Measurements from ENCODE around the gene ICE2. TPM values are rescaled to one million over a fixed set of nuclear protein-coding genes. Genes with fewer than 3 reads are reported as not detected.

Gene ICE2
- polyA plus RNA-seq, 1 of the 3 experiments (the other 2 are of a cell fraction): 19.0 TPM

DNA sequence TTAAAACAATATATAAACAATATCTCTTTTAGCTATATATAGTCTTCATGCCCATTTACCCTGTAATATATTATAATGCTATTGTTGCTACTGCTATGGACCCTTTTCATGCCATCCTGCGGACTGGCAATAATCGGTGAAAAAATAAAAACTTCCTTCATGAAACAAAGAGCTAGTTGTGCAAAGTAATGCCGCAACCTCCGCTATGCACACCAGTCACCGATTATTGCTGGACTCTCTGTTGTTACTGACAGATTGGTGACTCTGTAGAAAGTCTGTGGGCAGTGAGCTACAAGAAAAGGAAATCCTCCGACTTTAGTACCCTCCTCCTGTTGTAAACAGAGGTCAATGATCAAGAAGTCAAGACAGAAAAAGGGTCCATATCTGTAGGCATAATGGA is 17.9 kb upstream of the ICE2 start (continued):
- TF ChIP-seq, protein P1, sequence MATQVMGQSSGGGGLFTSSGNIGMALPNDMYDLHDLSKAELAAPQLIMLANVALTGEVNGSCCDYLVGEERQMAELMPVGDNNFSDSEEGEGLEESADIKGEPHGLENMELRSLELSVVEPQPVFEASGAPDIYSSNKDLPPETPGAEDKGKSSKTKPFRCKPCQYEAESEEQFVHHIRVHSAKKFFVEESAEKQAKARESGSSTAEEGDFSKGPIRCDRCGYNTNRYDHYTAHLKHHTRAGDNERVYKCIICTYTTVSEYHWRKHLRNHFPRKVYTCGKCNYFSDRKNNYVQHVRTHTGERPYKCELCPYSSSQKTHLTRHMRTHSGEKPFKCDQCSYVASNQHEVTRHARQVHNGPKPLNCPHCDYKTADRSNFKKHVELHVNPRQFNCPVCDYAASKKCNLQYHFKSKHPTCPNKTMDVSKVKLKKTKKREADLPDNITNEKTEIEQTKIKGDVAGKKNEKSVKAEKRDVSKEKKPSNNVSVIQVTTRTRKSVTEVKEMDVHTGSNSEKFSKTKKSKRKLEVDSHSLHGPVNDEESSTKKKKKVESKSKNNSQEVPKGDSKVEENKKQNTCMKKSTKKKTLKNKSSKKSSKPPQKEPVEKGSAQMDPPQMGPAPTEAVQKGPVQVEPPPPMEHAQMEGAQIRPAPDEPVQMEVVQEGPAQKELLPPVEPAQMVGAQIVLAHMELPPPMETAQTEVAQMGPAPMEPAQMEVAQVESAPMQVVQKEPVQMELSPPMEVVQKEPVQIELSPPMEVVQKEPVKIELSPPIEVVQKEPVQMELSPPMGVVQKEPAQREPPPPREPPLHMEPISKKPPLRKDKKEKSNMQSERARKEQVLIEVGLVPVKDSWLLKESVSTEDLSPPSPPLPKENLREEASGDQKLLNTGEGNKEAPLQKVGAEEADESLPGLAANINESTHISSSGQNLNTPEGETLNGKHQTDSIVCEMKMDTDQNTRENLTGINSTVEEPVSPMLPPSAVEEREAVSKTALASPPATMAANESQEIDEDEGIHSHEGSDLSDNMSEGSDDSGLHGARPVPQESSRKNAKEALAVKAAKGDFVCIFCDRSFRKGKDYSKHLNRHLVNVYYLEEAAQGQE (IDR thresholded peaks at IDR 0.05; ENCODE audit: low read depth, low read length): no peak
- no peak for TF ChIP-seq MEF2A (IDR thresholded peaks at IDR 0.05; ENCODE audit: borderline replicate concordance, low read depth)
- TF ChIP-seq, protein P2, sequence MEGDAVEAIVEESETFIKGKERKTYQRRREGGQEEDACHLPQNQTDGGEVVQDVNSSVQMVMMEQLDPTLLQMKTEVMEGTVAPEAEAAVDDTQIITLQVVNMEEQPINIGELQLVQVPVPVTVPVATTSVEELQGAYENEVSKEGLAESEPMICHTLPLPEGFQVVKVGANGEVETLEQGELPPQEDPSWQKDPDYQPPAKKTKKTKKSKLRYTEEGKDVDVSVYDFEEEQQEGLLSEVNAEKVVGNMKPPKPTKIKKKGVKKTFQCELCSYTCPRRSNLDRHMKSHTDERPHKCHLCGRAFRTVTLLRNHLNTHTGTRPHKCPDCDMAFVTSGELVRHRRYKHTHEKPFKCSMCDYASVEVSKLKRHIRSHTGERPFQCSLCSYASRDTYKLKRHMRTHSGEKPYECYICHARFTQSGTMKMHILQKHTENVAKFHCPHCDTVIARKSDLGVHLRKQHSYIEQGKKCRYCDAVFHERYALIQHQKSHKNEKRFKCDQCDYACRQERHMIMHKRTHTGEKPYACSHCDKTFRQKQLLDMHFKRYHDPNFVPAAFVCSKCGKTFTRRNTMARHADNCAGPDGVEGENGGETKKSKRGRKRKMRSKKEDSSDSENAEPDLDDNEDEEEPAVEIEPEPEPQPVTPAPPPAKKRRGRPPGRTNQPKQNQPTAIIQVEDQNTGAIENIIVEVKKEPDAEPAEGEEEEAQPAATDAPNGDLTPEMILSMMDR (IDR thresholded peaks at IDR 0.05): no peak

DNA sequence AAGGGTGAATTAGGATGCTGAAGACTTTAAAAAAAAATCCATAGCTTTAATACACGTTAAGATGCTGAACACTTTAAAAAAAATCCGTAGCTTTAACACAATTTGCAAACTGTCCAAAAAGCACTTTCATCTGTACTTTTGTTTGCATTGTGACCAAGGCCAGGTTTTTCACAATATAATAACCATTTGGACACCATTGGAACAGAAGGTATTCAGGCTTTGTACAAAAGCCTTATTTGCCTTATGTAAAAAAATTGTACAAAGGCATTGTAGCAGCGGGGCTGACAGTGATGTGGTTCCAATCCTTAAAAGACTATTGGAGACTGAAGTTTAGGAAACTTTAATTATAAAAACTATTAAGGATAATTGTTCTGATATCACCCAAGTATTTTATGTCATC is 15.2 kb upstream of the ICE2 start:
- no peak for DNase-seq
- H3K4me2 ChIP-seq: no peak overlapping the region
- ChIA-PET POLR2A (no interaction called here), CTCF (interaction anchor here (2.0 to 2.4 kb wide), 3 partner anchors 14 to 134 kb away, joined by 4 to 7 read pairs (median 5); no protein-coding TSS in a partner anchor)
- H3K27ac ChIP-seq (ENCODE audit: low read depth in 2 of 2, low read length in 1 of 2): no peak overlapping the region
- no peaks in the 10 kb centered on the region for H3K79me2 ChIP-seq (ENCODE audit: insufficient read depth)
- H3K27me3 ChIP-seq (ENCODE audit: insufficient read depth): no peaks in the 10 kb centered on the region
- no peaks in the 10 kb centered on the region for H3K9me3 ChIP-seq
- no peak overlapping the region for H3K9ac ChIP-seq
- no peaks in the 10 kb centered on the region for H3K9me2 ChIP-seq
- no peaks in the 10 kb centered on the region; a peak in 1 of 4 replicates for H3K4me1 ChIP-seq (ENCODE audit: control insufficient read depth in 1 of 2, insufficient read depth in 2 of 2, low read depth in 1 of 2, low read length in 1 of 2)
- 91% methylated on average over 3 of the region's 3 CpGs for WGBS (ENCODE audit: low lambda C conversion rate)
- H4K20me1 ChIP-seq (ENCODE audit: insufficient read depth): no peaks in the 10 kb centered on the region
- TF ChIP-seq CHD2 (IDR thresholded peaks at IDR 0.05; ENCODE audit: low read length, partially characterized antibody) (no peak), POLR2AphosphoS5 (IDR thresholded peaks at IDR 0.05; ENCODE audit: low read depth, low read length) (no peak), ELF1 (IDR thresholded peaks at IDR 0.05) (no peak), RCOR1 (IDR thresholded peaks at IDR 0.05; ENCODE audit: low read length) (no peak), NFIC (IDR thresholded peaks at IDR 0.05; ENCODE audit: borderline replicate concordance) (no peak), SMC3 (IDR thresholded peaks at IDR 0.05; ENCODE audit: low read depth, low read length) (no peak), FOXM1 (IDR thresholded peaks at IDR 0.05; ENCODE audit: low read depth) (no peak)
- TF ChIP-seq, protein P3, sequence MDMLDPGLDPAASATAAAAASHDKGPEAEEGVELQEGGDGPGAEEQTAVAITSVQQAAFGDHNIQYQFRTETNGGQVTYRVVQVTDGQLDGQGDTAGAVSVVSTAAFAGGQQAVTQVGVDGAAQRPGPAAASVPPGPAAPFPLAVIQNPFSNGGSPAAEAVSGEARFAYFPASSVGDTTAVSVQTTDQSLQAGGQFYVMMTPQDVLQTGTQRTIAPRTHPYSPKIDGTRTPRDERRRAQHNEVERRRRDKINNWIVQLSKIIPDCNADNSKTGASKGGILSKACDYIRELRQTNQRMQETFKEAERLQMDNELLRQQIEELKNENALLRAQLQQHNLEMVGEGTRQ (IDR thresholded peaks at IDR 0.05; ENCODE audit: borderline replicate concordance, low read depth, low read length): no peak
- TF ChIP-seq, protein P4, sequence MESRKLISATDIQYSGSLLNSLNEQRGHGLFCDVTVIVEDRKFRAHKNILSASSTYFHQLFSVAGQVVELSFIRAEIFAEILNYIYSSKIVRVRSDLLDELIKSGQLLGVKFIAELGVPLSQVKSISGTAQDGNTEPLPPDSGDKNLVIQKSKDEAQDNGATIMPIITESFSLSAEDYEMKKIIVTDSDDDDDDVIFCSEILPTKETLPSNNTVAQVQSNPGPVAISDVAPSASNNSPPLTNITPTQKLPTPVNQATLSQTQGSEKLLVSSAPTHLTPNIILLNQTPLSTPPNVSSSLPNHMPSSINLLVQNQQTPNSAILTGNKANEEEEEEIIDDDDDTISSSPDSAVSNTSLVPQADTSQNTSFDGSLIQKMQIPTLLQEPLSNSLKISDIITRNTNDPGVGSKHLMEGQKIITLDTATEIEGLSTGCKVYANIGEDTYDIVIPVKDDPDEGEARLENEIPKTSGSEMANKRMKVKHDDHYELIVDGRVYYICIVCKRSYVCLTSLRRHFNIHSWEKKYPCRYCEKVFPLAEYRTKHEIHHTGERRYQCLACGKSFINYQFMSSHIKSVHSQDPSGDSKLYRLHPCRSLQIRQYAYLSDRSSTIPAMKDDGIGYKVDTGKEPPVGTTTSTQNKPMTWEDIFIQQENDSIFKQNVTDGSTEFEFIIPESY (IDR thresholded peaks at IDR 0.05; ENCODE audit: borderline replicate concordance, low read depth): no peak
- no peak overlapping the region for H3K4me3 ChIP-seq (ENCODE audit: low read depth in 2 of 2, low read length in 1 of 2)
- H3K36me3 ChIP-seq (replicated peaks in 1 of 2; ENCODE audit: control insufficient read depth in 1 of 2, insufficient read depth in 2 of 2, low read length in 1 of 2): peaks cover 0 to 5% of the 10 kb centered on the region in 2 experiments
- no peaks in the 10 kb centered on the region for H3F3A ChIP-seq (replicated peaks; ENCODE audit: insufficient read depth)
- no peak overlapping the region for H2AFZ ChIP-seq (ENCODE audit: low read depth)
